ENCODE results near the gene TAF11. TPM values are rescaled to one million over a fixed set of nuclear protein-coding genes. Genes with fewer than 3 reads are reported as not detected.
"Not testable (repeated sequence)": the region's sequence is repeated elsewhere in the genome, so short reads cannot be mapped to it uniquely, and the experiment has no call there.

Gene TAF11
- total RNA-seq, 2 donors from 2014 or later = 35.3 to 36.3 TPM

GRCh38 chr6:34852406-34853085 is 35.3 kb downstream of the TAF11 start:
- DNase-seq (ENCODE audit: low spot score in 2 of 2) (no peak), ATAC-seq (no peak)
- Mint-ChIP-seq H3K36me3 (no peaks in the 10 kb centered on the region), H3K9me3 (no peaks in the 10 kb centered on the region), H3K27ac (no peak overlapping the region)

- DNase-seq (ENCODE audit: low spot score in 2 of 2) (no peak), ATAC-seq (no peak)
- no peaks in the 10 kb centered on the region for H3K9me3 Mint-ChIP-seq
- no peak overlapping the region for H3K27ac Mint-ChIP-seq
- H3K36me3 Mint-ChIP-seq = no peaks in the 10 kb centered on the region
Measured at GRCh38 chr6:34851361-34851760, 36.5 kb downstream of the TAF11 start.

- not testable (repeated sequence) for ATAC-seq; H3K9me3 Mint-ChIP-seq; DNase-seq (ENCODE audit: low spot score in 2 of 2); H3K27ac Mint-ChIP-seq; H3K36me3 Mint-ChIP-seq
Measured at GRCh38 chr6:34849066-34849465, 38.8 kb downstream of the TAF11 start.

DNA sequence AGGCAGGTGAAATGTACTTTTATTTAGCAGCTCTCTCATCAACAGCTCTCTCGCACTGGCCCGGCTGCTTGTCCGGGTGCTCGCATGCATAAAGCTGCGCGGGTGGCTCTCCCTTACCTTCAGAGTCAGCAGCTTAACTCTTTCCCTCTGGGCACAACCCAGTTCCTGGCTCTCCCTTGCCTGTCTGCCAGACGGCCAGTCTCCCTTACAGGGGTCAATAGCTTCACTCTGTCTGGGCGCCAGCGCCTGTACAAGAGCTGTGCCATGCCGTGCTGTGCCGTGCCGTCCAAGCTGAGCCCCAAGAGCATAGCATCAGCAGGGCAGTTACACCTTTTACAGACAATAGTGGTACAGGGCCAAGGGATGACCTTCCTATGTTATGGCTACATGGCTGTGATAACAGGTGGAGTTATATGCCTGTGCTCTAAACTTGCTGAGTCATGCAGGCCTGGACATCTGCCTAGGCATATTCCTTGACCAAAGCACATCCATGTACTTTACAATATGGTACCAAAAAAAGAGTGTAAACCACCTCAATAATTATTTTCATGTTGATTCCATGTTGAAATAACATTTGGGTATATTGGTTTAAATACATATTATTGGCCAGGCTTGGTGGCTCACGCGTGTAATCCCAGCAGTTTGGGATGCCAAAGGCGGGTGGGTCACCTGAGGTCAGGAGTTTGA is 48.0 kb downstream of the TAF11 start:
- H3K36me3 Mint-ChIP-seq = peaks cover 11 to 23% of the 10 kb centered on the region in 2 donors
- peak overlapping the region in 1 of 2 donors; percentile 78 for H3K27ac Mint-ChIP-seq
- DNase-seq (ENCODE audit: low spot score in 2 of 2) = no peak
- ATAC-seq = no peak
- no peaks in the 10 kb centered on the region for H3K9me3 Mint-ChIP-seq

DNA sequence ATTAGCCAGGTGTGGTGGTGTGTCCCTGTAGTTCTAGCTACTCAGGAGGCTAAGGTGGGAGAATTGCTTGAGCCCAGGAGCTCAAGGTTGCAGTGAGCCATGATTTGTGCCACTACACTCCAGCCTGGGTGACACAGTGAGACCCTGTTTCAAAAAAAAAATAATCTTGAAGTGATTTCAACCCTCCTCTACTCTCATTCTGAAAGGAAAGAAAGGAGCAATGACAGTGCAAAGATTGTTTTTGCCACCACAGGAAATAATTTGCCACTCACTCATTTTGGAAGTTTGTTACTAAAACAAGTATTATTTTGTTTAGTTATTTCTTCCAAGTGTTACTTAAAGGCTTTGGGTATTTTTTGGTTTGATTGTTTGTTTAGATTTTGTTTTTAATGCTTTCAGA is 50.3 kb downstream of the TAF11 start:
- peak in 1 of 2 donors; percentile 85 for ATAC-seq
- peak overlapping the region; percentile 57 to 78 for H3K27ac Mint-ChIP-seq

GRCh38 chr6:34836451-34836850 is 51.4 kb downstream of the TAF11 start:
- no peaks in the 10 kb centered on the region for H3K9me3 Mint-ChIP-seq
- ATAC-seq = no peak
- no peak for DNase-seq (ENCODE audit: low spot score in 2 of 2)
- H3K36me3 Mint-ChIP-seq = peaks cover 11 to 23% of the 10 kb centered on the region in 2 donors
- H3K27ac Mint-ChIP-seq = peak overlapping the region in 1 of 2 donors; percentile 40

More for the DNA sequence above, 50.3 kb downstream of the TAF11 start:
- DNase-seq (ENCODE audit: low spot score in 2 of 2) = no peak
- Mint-ChIP-seq H3K9me3 (no peaks in the 10 kb centered on the region), H3K36me3 (peaks cover 11 to 23% of the 10 kb centered on the region in 2 donors)

DNA sequence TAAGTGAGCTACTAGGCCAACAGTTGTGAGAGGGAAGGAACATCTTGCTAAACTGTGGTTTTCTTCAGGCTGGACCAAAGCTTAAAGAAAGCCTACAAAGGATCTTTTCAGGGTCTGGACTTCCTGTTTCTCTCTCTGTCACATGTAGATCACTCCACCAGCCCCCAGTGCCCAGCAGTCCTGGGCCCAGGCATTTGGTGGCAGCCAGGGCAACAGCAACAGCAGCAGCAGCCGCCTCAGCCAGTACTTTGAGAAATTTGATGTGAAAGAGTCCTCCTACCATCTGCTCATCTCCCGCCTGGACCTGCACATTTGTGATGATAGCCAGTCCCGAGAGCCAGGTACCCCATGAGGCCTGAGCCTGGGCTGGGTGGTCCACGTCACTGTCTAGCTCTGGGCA is 51.8 kb downstream of the TAF11 start:
- no peaks in the 10 kb centered on the region for H3K9me3 Mint-ChIP-seq
- DNase-seq (ENCODE audit: low spot score in 2 of 2) (no peak), ATAC-seq (no peak)
- peaks cover 11 to 23% of the 10 kb centered on the region in 2 donors for H3K36me3 Mint-ChIP-seq
- H3K27ac Mint-ChIP-seq = peak overlapping the region in 1 of 2 donors; percentile 40

DNA sequence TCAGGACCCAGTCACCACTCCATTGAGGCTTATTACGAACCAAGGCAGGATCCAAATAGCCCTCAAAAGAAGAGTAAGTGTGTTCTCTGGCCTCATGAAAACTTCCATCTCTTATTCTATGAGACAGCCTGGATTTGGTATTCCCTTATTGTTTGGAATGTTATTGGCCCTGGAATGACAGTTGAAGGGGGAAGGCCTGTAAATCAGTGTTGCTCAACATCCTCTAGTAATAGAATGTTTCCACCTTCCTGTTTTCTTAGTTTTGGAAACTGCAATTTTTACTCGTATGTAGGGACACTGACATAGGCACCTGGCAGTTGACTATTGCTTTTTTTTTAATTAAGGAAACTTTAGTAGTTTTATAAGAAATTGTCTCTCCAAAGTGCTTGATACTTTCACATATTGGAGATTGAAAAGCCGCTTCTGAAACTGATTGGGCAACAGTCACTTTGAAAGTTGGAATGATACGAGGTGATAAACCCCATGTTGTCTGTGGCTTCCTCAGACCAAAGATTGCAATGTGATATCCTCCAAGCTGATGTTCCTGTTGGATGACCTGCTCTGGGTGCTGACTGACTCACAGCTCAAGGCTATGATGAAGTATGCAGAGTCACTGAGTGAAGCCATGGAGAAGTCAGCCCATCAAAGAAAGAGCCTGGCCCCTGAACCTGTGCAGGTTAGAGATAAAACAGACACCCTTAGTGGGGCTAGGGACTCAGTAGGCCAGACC is 52.9 kb downstream of the TAF11 start:
- ATAC-seq (peak; percentile 34 to 73), DNase-seq (ENCODE audit: low spot score in 2 of 2) (no peak)
- H3K9me3 Mint-ChIP-seq = no peaks in the 10 kb centered on the region
- H3K36me3 Mint-ChIP-seq = peaks cover 11 to 23% of the 10 kb centered on the region in 2 donors
- H3K27ac Mint-ChIP-seq = peak overlapping the region in 1 of 2 donors; percentile 40

- DNase-seq (ENCODE audit: low spot score in 2 of 2) (no peak), ATAC-seq (no peak)
- peaks cover 7 to 11% of the 10 kb centered on the region in 2 donors for H3K36me3 Mint-ChIP-seq
- no peaks in the 10 kb centered on the region for H3K9me3 Mint-ChIP-seq
- H3K27ac Mint-ChIP-seq = no peak overlapping the region
Measured at GRCh38 chr6:34832942-34833341, 54.9 kb downstream of the TAF11 start.

DNA sequence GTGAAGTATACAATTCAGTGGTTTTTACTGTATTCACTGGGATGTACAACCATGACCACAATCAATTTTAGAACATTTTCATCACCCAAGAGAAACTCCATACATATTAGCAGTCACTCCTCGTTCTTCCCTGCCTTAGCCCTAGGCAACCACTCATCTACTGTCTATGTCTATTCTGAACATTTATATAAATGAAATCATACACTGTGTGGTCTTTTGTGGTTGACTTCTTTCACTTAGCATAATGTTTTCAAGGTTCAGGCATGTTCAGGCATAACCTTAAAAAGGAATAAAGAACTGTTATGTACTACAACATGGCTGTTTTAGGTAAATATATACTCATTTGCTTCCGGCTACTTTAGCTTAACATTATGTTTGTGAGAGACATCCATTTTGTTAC is 58.7 kb downstream of the TAF11 start:
- H3K27ac Mint-ChIP-seq = peak overlapping the region in 1 of 2 donors; percentile 47
- H3K36me3 Mint-ChIP-seq = no peaks in the 10 kb centered on the region
- ATAC-seq = no peak
- no peaks in the 10 kb centered on the region for H3K9me3 Mint-ChIP-seq
- no peak for DNase-seq (ENCODE audit: low spot score in 2 of 2)

Other genes with a start within 250 kb of the TAF11 start
- 10 to 100 TPM; 53.3 to 64.1 TPM for gene ILRUN, start 191.3 kb downstream of the TAF11 start, total RNA-seq
- gene SNRPC, start 130.5 kb downstream of the TAF11 start, total RNA-seq = 100 to 1,000 TPM; 134 to 152 TPM
- 10 to 100 TPM; 11.1 to 15.0 TPM for gene BLTP3A, start 96.0 kb downstream of the TAF11 start, total RNA-seq
- gene ANKS1A, start 1.2 kb upstream of the TAF11 start, total RNA-seq = 1 to 10 TPM; 8.6 to 9.3 TPM

Measured in activated naive CD4-positive, alpha-beta T cell treated with anti-CD3 and anti-CD28 coated beads, Interleukin-2, amount 50 U/mL, for 72 hours (primary cell).